ENCODE measurements around the gene ATP2B2.
A peak's percentile ranks its signal among the peaks of the same experiment; 100 is the strongest.

The ATP2B2 gene

DNA sequence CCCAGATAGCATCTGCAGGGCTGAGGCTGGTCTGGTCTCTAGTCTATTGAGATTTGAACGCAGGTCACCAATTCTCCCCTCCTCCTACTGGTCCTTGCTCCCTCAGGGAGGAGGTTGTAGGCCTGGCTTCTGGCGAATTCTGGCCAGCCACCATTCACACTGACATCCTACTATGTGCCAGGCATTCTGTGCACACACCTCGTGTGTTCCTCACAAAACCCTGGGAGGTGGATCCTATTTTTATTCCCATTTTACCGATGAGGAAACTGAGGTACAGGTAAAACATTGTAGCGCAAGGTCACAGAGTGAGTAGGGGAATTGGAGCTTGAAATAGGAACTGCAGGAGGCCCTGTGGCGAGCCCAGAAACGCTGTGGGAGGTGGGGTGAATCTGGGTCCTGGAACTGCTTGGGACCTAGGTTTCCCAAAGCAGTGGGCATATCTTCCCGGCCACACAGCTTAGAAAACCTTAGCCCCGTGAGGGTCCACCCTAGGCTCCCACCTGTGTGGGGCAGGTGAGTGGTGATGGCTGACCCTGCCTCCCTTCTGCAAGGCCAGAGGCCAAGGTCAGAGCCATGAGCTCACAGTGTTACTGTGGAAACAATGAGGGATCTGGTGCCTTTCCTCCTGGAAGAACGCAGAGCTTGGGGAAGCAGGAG lies 4.8 kb upstream of the ATP2B2 start:
- no peak for DNase-seq

- DNase-seq = no peak
Observed at GRCh38 chr3:10509325-10509724, 3.9 kb upstream of the ATP2B2 start.

- DNase-seq = no peak
Observed at GRCh38 chr3:10508619-10509260, 3.4 kb upstream of the ATP2B2 start.

- no peak for DNase-seq
Observed at GRCh38 chr3:10508235-10508618, 2.8 kb upstream of the ATP2B2 start.

DNA sequence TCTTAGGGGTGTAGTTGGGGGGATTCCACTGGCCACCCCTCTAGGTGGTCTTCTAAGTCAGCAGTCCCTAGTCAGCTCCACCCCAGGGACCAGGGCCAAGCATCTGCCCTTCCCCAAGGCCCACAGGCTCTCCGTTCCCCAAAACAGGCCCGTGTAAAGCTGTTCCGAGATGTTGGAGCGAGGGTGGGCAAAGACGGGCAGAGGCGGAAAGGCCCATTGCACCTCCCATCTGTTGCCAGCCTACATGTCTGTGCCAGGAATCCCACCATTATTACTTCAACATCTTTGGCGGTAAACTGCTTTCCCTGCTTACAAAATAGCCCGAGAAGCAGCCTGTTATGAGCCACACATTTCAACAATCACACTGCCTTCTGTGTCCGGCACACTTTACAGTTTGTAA lies 1.9 kb upstream of the ATP2B2 start:
- DNase-seq = no peak

GRCh38 chr3:10506696-10507095 lies 1.3 kb upstream of the ATP2B2 start:
- no peak for DNase-seq

GRCh38 chr3:10505791-10506585 lies 602 bp upstream of the ATP2B2 start:
- DNase-seq = peak; percentile 67

DNA sequence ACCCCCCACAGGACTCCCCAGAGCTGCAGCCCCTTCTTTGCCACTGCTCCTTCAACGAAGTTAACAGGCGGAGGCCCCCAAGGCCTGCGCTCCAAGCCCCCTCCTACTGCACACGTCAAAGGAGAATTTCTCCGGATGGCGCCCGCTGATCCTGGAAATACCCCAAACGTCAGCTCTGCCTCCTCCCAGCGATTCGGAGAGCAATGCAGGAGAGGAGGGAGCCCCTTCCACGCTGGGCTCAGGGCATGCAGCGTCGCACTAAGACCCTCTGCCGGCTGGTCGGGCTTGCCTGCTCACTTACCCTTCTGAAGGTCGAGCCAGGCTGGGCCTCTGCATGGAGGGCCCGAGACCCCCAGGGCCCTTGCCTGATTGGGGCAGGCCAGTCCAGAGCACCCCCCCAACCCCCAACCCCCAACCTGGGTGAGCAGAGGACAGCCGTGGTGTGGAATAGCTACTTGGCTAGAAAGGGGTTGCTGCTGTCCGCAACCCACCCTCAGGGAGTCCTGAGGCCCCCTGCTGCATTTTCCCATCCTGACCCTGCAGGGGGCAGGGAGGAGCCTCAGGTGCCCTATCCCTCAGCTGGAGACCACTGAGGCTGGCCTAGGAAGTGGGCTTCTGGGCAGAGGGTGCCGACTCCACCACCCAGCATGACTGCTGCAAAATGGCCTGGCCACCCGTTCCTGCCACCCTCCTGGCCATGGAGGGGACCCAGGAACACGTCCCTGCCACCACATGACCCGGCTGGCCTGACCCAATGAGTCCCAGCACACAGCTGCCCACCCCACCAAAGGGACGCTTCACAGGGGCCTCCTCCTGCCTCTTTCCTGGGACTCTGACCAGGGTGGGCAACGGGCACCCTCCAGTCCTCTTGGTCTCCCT lies 976 bp downstream of the ATP2B2 start:
- DNase-seq = no peak

- no peak for DNase-seq
Observed at GRCh38 chr3:10503217-10503796, 2.1 kb downstream of the ATP2B2 start.

GRCh38 chr3:10502185-10502880 lies 3.1 kb downstream of the ATP2B2 start:
- DNase-seq = no peak

DNA sequence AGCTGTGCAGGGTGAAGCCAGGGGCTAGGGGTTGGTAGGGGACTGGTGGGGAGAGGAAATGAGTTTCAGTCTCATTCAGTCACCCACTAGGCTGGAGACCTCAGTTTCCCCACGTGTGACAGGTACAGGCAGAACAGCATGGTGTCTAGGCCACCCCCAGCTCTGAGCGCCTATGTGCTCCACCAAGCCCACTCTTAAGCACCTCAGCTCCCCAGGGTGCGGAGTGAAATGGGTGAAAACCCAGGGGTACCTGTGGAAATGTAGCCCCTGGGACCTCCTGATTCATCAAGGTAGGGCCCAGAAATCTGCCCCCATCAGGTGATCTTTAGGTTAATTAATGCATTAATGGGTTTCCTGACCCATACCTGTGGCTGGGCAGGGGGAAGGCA lies 3.7 kb downstream of the ATP2B2 start:
- no peak for DNase-seq

GRCh38 chr3:10500717-10501663 lies 4.4 kb downstream of the ATP2B2 start:
- no peak for DNase-seq

GRCh38 chr3:10498271-10498670 lies 7.1 kb downstream of the ATP2B2 start:
- DNase-seq = no peak

- no peak for DNase-seq
Observed at GRCh38 chr3:10497439-10497838, 7.9 kb downstream of the ATP2B2 start.

DNA sequence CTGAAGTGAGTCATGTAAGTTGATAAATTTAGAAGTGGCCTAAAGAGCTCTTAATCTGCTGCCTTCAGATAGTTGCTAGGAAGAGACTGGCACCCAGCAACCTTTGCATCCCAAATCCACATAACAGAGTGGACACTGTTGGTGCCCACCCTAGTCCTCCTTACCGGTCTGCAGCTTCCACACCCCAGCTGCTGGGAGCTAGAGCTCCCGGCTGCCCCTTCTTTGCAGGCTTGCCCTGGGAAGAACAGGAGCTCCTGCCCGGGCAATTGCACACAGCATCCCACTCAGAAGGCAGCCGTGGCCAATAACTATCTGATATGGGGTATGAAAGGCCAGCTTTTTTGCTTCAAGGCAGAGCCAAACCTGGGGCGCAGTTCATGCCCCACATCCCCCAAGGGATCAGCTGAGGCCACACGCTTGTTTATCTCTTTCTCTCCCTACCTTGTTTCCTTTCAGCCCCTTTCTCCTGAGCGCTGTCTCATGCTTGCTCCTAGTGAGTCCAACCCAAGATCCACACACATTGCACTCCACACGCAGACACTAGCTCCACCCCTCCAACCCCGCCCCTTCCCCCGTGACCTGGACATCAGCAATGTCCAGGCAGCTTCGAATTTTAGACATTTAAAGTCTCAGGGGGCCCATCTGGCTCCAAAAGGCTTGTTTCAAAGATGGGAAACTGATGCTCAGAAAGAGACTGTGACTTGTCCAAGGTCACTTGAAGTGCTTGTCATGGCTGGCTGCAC lies 9.1 kb downstream of the ATP2B2 start:
- no peak for DNase-seq

DNA sequence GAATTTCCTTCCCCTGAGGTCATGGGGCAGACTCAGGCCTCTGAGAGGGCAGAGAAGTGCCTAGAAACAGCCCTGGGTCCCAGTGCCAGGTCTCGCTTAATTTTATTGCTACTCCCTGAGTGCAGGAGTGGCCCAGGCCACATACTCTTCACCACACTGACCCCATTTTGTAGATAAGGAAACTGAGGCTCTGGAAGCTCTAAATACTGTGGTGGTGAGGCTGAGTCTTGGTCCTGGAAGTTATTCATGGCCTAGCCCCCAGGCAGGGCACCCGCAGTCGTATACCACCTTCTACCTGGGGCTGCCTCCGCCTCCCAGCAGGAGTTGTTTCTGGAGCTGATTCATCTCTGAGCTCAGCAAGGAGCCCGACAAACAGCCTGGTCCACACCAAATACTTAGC lies 9.8 kb downstream of the ATP2B2 start:
- DNase-seq = no peak

- DNase-seq = no peak
Observed at GRCh38 chr3:10495003-10495402, 10.4 kb downstream of the ATP2B2 start.

DNA sequence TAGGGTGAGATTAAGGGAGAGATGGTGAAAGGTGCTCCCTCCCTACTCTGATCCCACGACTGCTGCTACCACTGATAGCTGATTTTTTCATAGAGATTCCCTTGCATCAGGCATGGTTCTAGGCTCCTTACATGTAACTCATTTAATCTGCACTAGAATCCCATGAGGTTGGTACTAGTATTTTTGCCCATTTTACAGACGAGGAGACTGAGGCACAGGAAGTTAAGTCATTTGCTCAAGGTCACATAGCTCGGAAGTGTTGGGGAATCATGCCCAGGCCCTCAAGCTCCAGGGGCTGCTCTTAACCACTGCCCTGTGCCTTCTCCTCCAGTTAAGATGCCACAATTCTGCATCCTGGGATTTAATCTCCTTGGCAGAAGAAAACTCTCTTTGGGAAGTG lies 11.2 kb downstream of the ATP2B2 start:
- no peak for DNase-seq

DNA sequence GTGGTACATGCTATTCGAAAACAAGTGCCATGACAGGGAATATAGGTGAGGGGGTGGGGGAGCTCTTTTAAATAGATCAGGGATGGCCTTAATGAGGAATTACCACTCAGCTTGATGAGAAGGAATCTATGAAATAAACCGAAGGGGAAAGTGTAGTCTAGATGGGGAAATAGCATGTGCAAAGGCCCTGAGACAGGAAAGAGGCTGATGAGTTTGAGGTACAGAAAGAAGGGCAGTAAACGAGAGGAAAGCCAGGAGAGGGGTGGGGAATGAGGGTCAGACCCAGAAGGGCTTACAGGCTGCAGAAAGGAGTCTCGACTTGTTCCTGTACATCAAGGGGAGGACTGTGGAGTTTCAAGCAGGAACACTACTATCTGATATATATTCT lies 12.2 kb downstream of the ATP2B2 start:
- no peak for DNase-seq

Measured in NCI-H2171 (cell line).